Spleen (tissue), 7 donors: ENCODE data around the gene RNF128.

Experiments used
- CTCF ChIP-seq, 11 experiments: fragments of 200-600 bp in 7 of 11; fragments of 450-650 bp in 4 of 11; sonication (generic) in 4 of 11; IDR thresholded peaks in 8 of 11; conservative IDR thresholded peaks in 3 of 11; 1 replicate in 7 of 11; 2 replicates in 4 of 11; pipeline versions ENCODE4 v1.4.0 to v1.8.0; 2016 to 2021; ENCODE audit warnings: antibody characterized with exemption in 11 of 11, inconsistent platforms in 4 of 11, mild to moderate bottlenecking in 1 of 11
- POLR2A ChIP-seq, 3 donors: fragments of 450-650 bp; IDR thresholded peaks; one replicate each; pipeline ENCODE4 v1.5.1; 2017; ENCODE audit warnings: antibody characterized with exemption in 3 of 3, mild to moderate bottlenecking in 1 of 3
- donor health status: DM: no; HTN: no; CAD: no; lungs with moderate emphysema.
- donor health status: DM: no; HTN: no; CAD: no.
- donor health status: DM: no; HTN: no; CAD: no.

DNA sequence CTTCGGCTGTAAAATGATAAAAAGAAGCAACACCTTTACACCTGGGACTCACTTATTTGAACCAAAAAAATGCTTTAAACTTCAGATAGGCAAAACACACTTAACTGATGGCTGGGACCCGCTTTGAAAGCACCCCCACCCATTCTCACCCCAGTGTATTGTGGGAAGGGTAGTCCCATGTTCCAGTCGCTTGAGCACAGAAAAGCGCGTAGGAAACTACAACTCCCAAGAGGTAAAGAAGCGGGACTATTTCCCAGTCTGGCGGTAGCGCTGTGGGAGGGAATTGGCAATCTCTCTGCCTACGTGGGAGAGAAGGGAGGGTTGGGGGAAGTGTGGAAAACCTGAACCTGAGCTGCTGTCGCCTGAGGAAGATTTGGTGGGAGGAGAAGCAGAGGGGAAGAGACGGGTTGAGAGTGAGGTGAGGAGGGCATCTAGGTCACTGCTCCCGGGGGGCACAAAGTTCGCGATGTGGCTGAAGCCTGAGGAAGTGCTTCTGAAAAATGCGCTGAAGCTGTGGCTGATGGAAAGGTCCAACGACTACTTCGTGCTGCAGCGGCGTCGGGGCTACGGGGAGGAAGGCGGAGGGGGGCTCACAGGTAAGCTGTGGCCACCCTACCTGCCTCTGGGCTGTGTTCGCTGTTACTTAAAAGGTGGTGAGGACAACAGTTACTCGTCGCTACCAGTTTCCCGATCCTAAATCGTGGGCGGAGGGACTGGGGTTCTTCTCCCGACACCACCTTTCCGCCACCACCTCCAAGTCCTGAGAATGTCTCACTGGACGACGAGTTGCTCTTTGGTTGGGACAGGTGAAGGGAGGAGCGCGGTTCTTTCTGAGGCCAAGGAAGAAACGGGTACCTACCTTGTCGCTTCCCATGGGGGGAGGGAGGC, 76.1 kb downstream of the RNF128 start, which contains the start of gene TBC1D8B:
- TF ChIP-seq CTCF (IDR thresholded peaks at IDR 0.05 in 8 of 11, conservative IDR thresholded peaks at IDR 0.05 in 3 of 11) (no peak), POLR2A (IDR thresholded peaks at IDR 0.05) (no peak)
